Measurements from ENCODE around the gene UVSSA.
"Not testable (repeated sequence)": the region's sequence is repeated elsewhere in the genome, so short reads cannot be mapped to it uniquely, and the experiment has no call there.

GRCh38 chr4:1335193-1335883, 11.7 kb upstream of the UVSSA start:
- not testable (repeated sequence) for TF ChIP-seq CTCF (IDR thresholded peaks at IDR 0.05; ENCODE audit: poor library complexity, severe bottlenecking); POLR2AphosphoS5 (IDR thresholded peaks at IDR 0.05); EP300 (conservative IDR thresholded peaks at IDR 0.05; ENCODE audit: poor library complexity, severe bottlenecking)

Data from neural cell (in vitro differentiated cells).